Ovary (tissue), 9 donors: ENCODE results near the gene ZMIZ1. TPM values are rescaled to one million over a fixed set of nuclear protein-coding genes. Genes with fewer than 3 reads are reported as not detected.
A peak's percentile ranks its signal among the peaks of the same experiment; 100 is the strongest.

Experiments
- DNase-seq, 5 donors: peaks; one replicate each; pipeline ENCODE4 v3.0.0-alpha.2; 2019 to 2020
- H3K27ac ChIP-seq, 2 donors: fragments of 200-600 bp; one replicate each; pipeline versions ENCODE4 v1.5.1 to v1.8.0; 2019 to 2022
- H3K27me3 ChIP-seq: fragments of 200-600 bp; one replicate; pipeline ENCODE4 v1.8.0; 2022
- H3K36me3 ChIP-seq: fragments of 200-600 bp; sonication (generic); one replicate; pipeline ENCODE4 v1.5.1; 2019
- H3K4me1 ChIP-seq: one replicate; pipeline ENCODE4 v1.8.1; 2013; ENCODE audit warnings: mild to moderate bottlenecking, moderate library complexity; ENCODE audit not compliant: insufficient read depth
- H3K4me3 ChIP-seq: fragments of 200-600 bp; sonication (generic); one replicate; pipeline ENCODE4 v1.5.1; 2017
- H3K9me3 ChIP-seq, 2 donors: fragments of 200-600 bp in 1 of 2; sonication (generic) in 1 of 2; one replicate each; pipeline versions ENCODE4 v1.5.1 to v1.8.1; 2013 to 2019; ENCODE audit warnings: mild to moderate bottlenecking in 1 of 2, moderate library complexity in 1 of 2
- CTCF ChIP-seq, 3 donors: fragments of 450-650 bp in 2 of 3; fragments of 200-600 bp in 1 of 3; IDR thresholded peaks; one replicate each; pipeline versions ENCODE4 v1.5.1 to v1.8.0; 2016 to 2022; ENCODE audit warnings: antibody characterized with exemption in 3 of 3, mild to moderate bottlenecking in 1 of 3
- EP300 ChIP-seq: sonication (generic); formaldehyde crosslinking; IDR thresholded peaks from one replicate; pipeline ENCODE4 v1.6.1; 2017; ENCODE audit warnings: antibody characterized with exemption
- POLR2A ChIP-seq: fragments of 450-650 bp; IDR thresholded peaks from one replicate; pipeline ENCODE4 v1.6.1; 2017; ENCODE audit warnings: antibody characterized with exemption, mild to moderate bottlenecking, moderate library complexity
- WGBS, 3 donors: extraction: QIAGEN DNeasy Blood & Tissue Kit in 1 of 3; methylation state at CpG; one replicate each; pipeline versions ENCODE4 v1.1.5 to v1.1.7; 2013 to 2017; 5-methylcytosine and 5-hydroxymethylcytosine counted together
- intact Hi-C, 4 donors: fragments of 100-400 bp; cut with DNase I; formaldehyde crosslinking; loops; one replicate each; pipeline versions ENCODE4 v1.11.0 to v1.15.1; 2022 to 2023
- polyA plus RNA-seq, 2 donors: library from polyadenylated mRNA; stranded (reverse); fragments of 200-250 nt in 1 of 2; fragments of 350-450 nt in 1 of 2; fragmentation: Illumina TruSeq in 1 of 2; extraction: RNeasy Lipid Tissue Mini Kit (QIAGEN cat#74804) in 1 of 2; gene quantifications; one replicate each; pipeline ENCODE4 v1.2.3, GENCODE V29; 2013 to 2014
- total RNA-seq, 7 donors: library from RNA; depleted of rRNA in 2 of 7; stranded (reverse); fragments of >200 nt in 2 of 7; fragmentation: NEBNext Ultra II Directional in 3 of 7; extraction: Animal tissue kit (Norgen Biotek cat#: 25700) in 3 of 7; gene quantifications; one replicate each; pipeline versions ENCODE4 v1.1.0 to v1.2.4, GENCODE V29; 2016 to 2023
- donor health status: DM: no; HTN: no; CAD: no; lungs with moderate emphysema.
- donor health status: DM: no; HTN: no; CAD: no.
- donor health status: Bipolar disorder and iron deficiency.
- donor health status: DM: yes; HTN: yes; CAD: no.
- donor health status: DM: no; HTN: no; CAD: no.
- donor health status: DM: yes; HTN: yes; CAD: no.

Gene ZMIZ1
- total and polyA plus RNA-seq, 9 donors: 30.3 to 117 (median 69.1) TPM

GRCh38 chr10:79128923-79129305 is 60.1 kb downstream of the ZMIZ1 start:
- H3K4me1 ChIP-seq: peaks cover 45% of the 10 kb centered on the region
- H3K36me3 ChIP-seq: no peaks in the 10 kb centered on the region
- intact Hi-C loops: no loop called here
- no peak overlapping the region for H3K4me3 ChIP-seq
- DNase-seq: no peak
- peak overlapping the region; percentile 14 to 29 for H3K27ac ChIP-seq
- TF ChIP-seq CTCF (IDR thresholded peaks at IDR 0.05) (no peak), EP300 (no peak), POLR2A (no peak)
- H3K9me3 ChIP-seq: no peaks in the 10 kb centered on the region
- H3K27me3 ChIP-seq: no peaks in the 10 kb centered on the region
- WGBS, 3 donors: 22 to 28% (median 23%) methylated on average over 4 of the region's 4 CpGs

GRCh38 chr10:79129361-79129997 is 60.7 kb downstream of the ZMIZ1 start:
- Histone ChIP-seq H3K27me3 (no peaks in the 10 kb centered on the region), H3K27ac (peak overlapping the region; percentile 14 to 29), H3K36me3 (no peaks in the 10 kb centered on the region), H3K4me3 (no peak overlapping the region), H3K9me3 (no peaks in the 10 kb centered on the region), H3K4me1 (peaks cover 50% of the 10 kb centered on the region)
- TF ChIP-seq CTCF (IDR thresholded peaks at IDR 0.05): no peak
- no peak for TF ChIP-seq EP300
- TF ChIP-seq POLR2A: no peak
- DNase-seq: peak; percentile 61 to 74 (median 69)
- WGBS, 3 donors: 48 to 52% (median 49%) methylated on average over 8 of the region's 8 CpGs
- intact Hi-C loops: no loop called here

DNA sequence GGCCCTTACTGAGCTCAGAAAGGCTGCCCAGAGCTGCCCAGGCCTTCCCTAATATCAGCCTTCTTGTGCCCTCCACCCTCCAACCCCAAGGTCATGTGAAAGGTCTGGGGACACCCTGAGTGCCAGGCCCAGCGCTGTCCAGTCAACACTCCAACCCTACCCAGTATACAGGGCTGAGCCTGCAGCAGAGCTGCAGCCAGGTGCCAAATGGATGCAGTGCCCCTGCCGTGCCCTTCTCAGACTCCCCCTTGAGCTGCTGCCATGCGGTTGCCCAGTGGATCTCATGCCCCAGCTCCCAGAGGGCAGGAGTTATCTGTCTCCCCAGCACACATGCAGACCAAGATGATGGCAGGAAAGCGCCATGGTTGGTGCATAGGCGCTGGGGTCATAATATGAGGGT is 61.5 kb downstream of the ZMIZ1 start:
- H3K9me3 ChIP-seq: no peaks in the 10 kb centered on the region

DNA sequence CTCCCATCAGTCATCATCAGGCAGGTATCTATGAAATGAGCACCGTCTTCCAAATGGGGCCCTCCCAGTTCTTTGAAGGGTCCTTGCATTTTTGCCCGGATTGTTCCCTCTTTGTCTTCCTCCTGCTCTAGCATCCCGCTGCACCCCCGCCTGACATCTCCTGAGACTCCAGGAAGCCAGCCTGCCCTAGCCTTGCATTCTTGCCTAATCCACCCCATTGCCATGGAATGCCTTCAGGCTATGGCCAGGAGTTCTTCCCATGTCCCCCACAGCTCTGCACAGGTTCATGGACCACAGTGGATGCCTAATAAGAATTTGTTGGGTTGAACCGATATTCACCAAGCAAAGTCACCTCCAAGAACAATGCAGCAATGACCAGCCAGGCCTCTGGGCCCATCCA is 62.1 kb downstream of the ZMIZ1 start:
- Histone ChIP-seq H3K4me3 (no peak overlapping the region), H3K27me3 (no peaks in the 10 kb centered on the region), H3K9me3 (no peaks in the 10 kb centered on the region), H3K27ac (peak overlapping the region in 1 of 2 donors; percentile 4), H3K36me3 (no peaks in the 10 kb centered on the region), H3K4me1 (peaks cover 57% of the 10 kb centered on the region)
- WGBS, 3 donors: 81 to 83% (median 82%) methylated on average over 5 of the region's 5 CpGs
- TF ChIP-seq EP300 (no peak), CTCF (IDR thresholded peaks at IDR 0.05) (no peak)
- intact Hi-C loops: no loop called here
- no peak for DNase-seq

More for the DNA sequence above, 61.5 kb downstream of the ZMIZ1 start:
- no peaks in the 10 kb centered on the region for H3K36me3 ChIP-seq
- TF ChIP-seq EP300 (no peak), CTCF (IDR thresholded peaks at IDR 0.05) (no peak), POLR2A (no peak)
- DNase-seq: no peak
- H3K4me1 ChIP-seq: peaks cover 52% of the 10 kb centered on the region
- H3K4me3 ChIP-seq: no peak overlapping the region
- 85 to 92% (median 90%) methylated on average over 5 of the region's 5 CpGs for WGBS, 3 donors
- intact Hi-C loops: no loop called here
- H3K27me3 ChIP-seq: no peaks in the 10 kb centered on the region
- H3K27ac ChIP-seq: peak overlapping the region in 1 of 2 donors; percentile 23
